CD4-positive, alpha-beta T cell treated with Interleukin-12 subunit alpha and Interleukin-12 subunit beta, for 1 hour (primary cell): ENCODE data around the gene ST8SIA2.

Source experiments
- DNase-seq: peaks from one replicate; pipeline ENCODE4 v3.0.0-alpha.2; 2020

The ST8SIA2 gene

DNA sequence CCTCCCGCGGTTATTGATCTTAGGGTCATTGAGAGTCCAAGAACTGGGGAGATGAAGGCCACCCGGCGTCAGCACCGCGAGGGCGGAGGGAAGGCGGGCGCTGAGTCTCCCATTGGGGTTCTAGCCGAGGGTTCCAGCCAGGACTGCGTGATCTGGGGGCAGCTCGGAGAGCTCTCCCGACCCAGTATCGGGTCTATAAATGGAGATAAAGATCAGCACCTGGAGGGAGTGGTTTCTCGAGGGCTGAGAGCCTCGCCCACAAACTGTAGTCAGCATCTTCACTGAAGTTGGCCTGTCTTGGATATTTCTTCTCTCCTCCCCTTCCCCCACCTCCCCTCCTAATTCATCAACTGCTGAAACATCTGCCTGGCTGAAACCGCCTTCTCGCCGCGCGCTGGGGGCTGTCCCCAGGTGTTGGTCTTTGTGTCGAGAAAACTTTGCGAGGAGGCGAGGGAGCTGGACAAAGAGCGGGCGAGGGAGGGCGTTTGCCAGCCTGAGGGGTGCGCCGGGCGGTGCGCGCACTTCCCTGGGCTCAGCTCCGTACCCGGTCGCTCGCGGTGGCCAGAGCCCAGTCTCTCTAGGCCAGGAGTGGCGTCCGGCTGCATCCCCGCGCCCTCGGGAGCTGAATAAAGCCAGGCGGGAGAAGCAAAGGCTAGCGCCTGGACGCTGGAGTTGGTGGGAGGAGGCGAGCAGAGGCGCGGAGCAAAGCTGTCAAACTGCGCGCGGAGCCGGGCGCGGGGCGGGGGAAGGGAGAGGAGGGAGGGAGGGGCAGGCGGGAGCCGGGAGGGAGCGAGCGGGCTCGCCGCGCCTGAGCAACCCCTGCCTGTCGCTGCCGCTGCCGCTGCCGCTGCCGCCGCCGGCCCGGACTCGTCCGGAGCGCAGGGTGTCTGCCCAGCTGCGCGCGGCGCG lies at the start of gene ST8SIA2:
Gene ST8SIA2, plus strand, starts transcription at position 811 of the 909 bp plus-strand sequence. CDS start 184 bp downstream, outside the sequence.
- no peak for DNase-seq

- no peak for DNase-seq
Measured at GRCh38 chr15:92343924-92344643, 49.6 kb upstream of the ST8SIA2 start.

DNA sequence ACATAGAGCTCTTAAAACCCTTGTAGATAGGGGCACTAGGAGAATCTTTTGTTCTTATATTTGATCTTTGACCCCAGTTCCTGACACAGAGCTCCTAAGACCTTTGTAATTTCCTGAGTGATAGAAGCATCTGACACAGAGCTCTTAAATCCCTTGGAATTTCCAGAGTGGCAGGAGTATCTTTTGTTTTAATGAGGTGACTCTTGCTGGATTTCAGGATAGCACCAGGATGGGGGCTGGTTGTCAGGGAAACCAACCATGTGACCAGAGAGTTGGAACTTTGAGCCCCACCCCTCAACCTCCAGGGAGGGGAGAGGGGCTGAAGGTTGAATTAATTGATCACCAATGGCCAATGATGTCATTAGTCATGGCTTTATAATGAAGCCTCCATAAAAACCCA lies 47.6 kb upstream of the ST8SIA2 start:
- no peak for DNase-seq

DNA sequence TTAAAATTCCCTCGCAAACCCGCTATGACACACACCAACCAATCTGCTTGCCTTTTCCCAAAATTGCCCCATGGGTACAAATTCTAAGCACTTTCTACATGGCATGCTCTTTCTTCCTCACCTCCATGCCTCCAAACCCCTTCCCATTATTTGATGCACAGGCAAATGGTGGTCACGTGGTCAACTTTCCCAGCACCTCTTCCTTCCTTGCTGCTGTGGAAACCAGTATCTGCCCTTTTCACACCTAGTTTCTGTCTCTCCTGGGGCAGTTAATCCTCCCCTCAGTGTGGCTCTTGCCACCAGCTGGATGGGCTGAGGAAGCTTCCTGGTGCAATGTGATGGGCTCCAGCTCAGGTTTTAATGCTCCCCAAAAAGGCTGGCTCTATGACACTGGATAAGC lies 38.4 kb upstream of the ST8SIA2 start:
- no peak for DNase-seq

GRCh38 chr15:92361321-92362000 lies 32.2 kb upstream of the ST8SIA2 start:
- no peak for DNase-seq

DNA sequence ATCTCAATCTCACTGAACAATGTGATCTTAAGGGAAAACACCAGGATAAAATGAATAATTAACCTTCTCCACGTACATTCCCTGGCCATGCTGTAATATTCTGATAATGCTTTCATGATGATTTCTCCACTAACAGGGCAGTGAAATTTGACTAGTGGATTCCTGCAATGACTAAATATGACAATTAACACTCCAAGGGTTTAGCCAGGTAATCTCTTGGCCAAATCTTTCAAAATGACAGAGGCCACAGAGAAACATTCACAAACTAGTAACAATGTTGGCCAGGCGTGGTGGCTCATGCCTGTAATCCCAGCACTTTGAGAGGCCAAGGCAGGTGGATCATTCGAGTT lies 31.7 kb upstream of the ST8SIA2 start:
- DNase-seq, result no peak

- DNase-seq, result no peak
Measured at GRCh38 chr15:92365084-92365483, 28.6 kb upstream of the ST8SIA2 start.

GRCh38 chr15:92365906-92366305 lies 27.8 kb upstream of the ST8SIA2 start:
- no peak for DNase-seq

DNA sequence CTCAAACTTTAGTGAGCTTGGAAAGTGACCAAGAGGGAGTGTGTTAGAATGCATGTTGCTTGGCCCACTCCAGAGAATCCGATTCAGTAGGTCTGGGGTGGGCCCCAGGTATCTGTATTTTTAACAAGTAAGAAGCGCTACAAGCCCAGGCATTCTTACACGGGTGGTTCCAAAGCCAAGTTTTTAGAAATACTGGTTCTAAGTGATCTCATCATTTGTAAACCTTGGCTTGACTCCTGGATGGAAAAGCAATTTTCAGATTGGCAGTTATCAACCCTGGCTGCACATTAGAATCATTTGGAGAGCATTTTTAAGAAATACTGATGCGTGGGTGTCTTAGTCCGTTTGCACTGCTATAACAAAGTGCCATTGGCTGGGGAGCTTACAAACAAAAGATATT lies 27.3 kb upstream of the ST8SIA2 start:
- no peak for DNase-seq

- DNase-seq, result no peak
Measured at GRCh38 chr15:92375057-92375456, 18.6 kb upstream of the ST8SIA2 start.

- DNase-seq, result no peak
Measured at GRCh38 chr15:92376109-92376508, 17.6 kb upstream of the ST8SIA2 start.

GRCh38 chr15:92377083-92377789 lies 16.4 kb upstream of the ST8SIA2 start:
- no peak for DNase-seq

- peak; percentile 8 for DNase-seq
Measured at GRCh38 chr15:92383519-92384324, 10.0 kb upstream of the ST8SIA2 start.

DNA sequence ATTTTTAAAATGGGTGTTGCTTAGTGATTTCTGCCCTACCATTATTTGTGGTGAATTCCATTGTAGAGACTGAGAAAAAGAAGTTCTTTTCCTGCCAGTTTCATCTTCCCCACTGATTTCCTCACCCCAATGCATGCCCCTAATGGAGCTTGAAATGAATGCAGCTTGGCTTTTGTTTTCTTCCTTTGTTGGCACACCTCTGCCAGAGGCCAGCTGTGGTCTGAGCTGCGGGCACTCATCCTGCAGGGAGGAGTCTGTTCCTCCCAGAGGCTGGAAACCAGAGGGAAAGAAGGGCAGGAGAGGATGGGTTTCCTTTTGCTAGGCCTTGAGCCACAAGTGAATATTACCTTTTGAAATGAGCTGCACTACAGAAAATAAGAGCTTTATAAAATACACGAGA lies 9.3 kb upstream of the ST8SIA2 start:
- no peak for DNase-seq

DNA sequence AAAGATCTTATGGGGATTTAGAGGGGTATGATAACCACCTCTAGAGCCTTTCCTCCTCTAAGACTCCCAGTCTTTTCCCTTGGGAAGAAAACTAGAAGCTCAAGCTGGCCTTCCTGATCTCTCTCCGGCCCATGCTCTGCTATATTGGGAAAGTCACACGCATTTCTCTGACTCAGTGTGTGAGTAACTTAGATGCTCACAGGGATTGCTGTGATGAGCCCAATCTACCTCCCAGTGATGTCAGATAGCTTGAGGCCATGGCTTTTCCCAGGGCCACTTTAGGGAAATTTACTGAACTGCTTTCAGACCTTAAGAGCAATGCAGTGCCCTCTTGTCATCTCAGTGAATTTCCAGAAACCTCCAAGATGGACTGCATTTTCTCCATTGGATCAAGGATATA lies 8.6 kb upstream of the ST8SIA2 start:
- DNase-seq, result no peak

DNA sequence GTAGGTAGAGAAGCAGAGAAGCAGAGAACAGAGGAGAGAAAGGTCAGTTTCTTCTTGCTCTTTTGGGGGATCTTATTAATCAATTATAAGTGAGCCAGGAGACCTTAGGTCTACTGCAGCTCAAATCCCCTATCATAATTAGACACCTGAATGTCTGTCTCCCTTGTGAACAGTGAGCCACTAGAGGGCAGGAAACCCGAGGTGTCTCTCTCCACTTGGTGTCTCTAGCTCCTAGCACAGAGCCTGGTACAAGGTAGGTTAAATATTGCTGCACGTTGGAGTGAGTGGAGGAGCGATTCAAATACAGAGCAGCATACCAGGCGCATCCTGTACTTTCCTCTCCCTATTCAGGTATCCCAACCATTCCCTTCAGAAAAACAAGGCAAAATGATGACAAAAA lies 2.0 kb upstream of the ST8SIA2 start:
- DNase-seq, result no peak

GRCh38 chr15:92392462-92392861 lies 1.2 kb upstream of the ST8SIA2 start:
- no peak for DNase-seq

DNA sequence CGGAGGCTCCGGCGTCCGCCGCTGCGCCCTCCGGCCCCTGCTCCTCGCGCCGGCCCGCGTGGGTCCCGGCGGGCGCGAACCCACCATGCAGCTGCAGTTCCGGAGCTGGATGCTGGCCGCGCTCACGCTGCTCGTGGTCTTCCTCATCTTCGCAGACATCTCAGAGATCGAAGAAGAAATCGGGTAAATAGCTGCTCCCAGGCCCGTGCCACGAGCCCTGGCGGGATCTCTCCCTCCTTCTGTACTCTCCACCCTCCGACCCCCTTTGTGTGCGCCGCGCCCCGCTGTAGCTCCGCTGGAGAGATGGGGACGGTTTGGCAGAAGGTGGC lies 263 bp downstream of the ST8SIA2 start:
- DNase-seq, result no peak

GRCh38 chr15:92394309-92395097 lies 822 bp downstream of the ST8SIA2 start:
- DNase-seq, result no peak

DNA sequence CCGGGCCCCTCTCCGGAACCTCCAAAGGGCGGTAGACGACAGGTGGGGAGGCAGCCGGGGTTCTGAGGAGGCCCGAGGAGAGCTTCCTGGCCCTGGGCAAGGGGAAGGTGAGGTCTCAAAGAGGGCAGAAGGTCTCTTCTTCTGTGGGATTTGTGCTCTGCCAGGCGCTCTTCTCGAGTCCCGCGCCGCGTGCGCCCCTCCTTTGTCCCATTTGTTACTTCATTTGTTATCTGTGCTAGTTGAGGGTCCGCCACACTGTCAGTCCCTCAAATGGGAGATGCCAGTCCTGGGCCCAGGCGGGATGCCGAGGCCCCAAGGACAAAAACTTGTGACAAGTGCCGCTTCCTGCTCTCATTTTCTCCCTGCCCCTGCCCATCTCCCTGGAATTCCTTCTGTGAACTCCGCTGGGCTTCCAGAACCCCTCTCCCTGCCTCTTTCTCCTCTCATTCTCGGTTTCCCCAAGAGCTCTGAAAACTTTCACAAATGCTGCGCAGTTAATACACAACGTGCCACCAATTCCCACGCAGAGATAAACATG lies 1.5 kb downstream of the ST8SIA2 start:
- no peak for DNase-seq

DNA sequence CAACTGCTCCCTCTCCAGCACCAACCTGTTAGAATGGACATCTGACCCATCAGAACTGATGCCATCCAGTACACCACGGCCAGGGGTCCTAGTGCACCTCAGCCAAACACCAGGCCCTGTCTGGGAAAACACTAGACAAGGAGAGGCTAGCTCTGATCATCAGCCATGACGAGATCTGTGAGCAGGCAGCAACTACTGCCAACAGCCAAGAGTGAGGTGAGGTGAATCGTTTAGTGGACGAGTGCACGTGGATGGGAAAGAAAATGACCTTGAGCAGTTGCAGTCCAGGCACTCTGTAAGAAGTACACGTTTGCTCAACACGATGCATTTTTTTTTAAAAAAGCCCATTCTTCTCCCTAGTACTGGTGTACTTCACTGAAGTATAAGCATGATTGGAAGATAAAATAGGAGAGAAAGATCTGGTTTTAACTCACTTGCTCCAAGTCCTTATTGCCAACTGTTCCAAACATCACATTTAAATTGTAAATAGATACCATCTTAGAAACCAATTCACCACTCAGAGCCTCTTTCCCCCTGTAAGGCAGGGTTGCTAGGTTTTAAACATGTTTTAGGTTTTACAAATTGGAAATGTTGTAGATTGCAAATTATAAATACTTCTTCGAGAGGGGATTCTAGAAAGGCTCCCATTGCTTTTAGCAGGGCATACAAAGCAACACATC lies 5.7 kb downstream of the ST8SIA2 start:
- DNase-seq, result no peak
